ENCODE measurements around the gene USP25. TPM values are rescaled to one million over a fixed set of nuclear protein-coding genes. Genes with fewer than 3 reads are reported as not detected.
A peak's percentile ranks its signal among the peaks of the same experiment; 100 is the strongest.

The USP25 gene
- total RNA-seq, 1 experiment from 2014 or later: 26.0 TPM

DNA sequence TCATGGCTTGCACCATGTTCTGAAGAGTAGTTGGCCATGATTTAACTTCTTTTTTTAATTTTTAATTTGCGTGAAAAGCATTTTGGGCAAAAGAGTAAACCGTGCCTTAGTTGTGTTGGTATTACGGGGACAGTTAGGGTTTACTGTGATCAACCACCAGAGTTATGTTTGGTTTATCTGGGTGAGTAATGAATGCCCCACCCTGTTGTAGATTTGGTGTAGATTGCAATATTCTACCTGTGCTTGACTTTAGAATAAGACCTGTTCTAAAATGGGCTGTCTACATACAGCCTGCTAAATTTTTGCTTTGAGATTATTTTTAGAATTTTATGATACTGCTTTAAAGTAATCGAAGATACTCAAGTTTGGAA is 1.4 kb downstream of the USP25 start:
- CTCF ChIA-PET: no interaction called here
- BruUV-seq (replicated peaks): no TSS peak
- Histone ChIP-seq H3K4me1 (replicated peaks; ENCODE audit: insufficient read depth) (peaks cover 16% of the 10 kb centered on the region; the same call in 1 of the 2 replicates), H3K79me2 (ENCODE audit: low read depth) (peaks cover 59% of the 10 kb centered on the region), H3K4me2 (peak overlapping the region; percentile 91), H3K27me3 (ENCODE audit: insufficient read depth, low read depth) (no peaks in the 10 kb centered on the region), H3K27ac (peak overlapping the region; percentile 68), H3K9me2 (ENCODE audit: insufficient read depth) (no peaks in the 10 kb centered on the region), H3K36me3 (ENCODE audit: low read depth) (no peaks in the 10 kb centered on the region), H3K4me3 (peak overlapping the region; percentile 79), H4K20me1 (ENCODE audit: insufficient read depth) (no peaks in the 10 kb centered on the region), H3K9me3 (ENCODE audit: insufficient read depth, low read depth) (no peaks in the 10 kb centered on the region), H3F3A (ENCODE audit: insufficient read depth, low read depth) (peaks cover 3% of the 10 kb centered on the region; the same call in 1 of the 2 replicates), H2AFZ (no peak overlapping the region)
- POLR2A ChIA-PET (ENCODE audit: unreplicated experiment): no interaction called here
- DNase-seq: peak; percentile 2 to 71
- intact Hi-C loops (cut with micrococcal nuclease; ENCODE audit: unreplicated experiment): loop anchor here (1.0 to 5.0 kb wide), 3 partner anchors 64 to 129 kb away; no protein-coding TSS in a partner anchor
- TF ChIP-seq, protein P1, sequence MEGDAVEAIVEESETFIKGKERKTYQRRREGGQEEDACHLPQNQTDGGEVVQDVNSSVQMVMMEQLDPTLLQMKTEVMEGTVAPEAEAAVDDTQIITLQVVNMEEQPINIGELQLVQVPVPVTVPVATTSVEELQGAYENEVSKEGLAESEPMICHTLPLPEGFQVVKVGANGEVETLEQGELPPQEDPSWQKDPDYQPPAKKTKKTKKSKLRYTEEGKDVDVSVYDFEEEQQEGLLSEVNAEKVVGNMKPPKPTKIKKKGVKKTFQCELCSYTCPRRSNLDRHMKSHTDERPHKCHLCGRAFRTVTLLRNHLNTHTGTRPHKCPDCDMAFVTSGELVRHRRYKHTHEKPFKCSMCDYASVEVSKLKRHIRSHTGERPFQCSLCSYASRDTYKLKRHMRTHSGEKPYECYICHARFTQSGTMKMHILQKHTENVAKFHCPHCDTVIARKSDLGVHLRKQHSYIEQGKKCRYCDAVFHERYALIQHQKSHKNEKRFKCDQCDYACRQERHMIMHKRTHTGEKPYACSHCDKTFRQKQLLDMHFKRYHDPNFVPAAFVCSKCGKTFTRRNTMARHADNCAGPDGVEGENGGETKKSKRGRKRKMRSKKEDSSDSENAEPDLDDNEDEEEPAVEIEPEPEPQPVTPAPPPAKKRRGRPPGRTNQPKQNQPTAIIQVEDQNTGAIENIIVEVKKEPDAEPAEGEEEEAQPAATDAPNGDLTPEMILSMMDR (conservative IDR thresholded peaks at IDR 0.05): no peak

DNA sequence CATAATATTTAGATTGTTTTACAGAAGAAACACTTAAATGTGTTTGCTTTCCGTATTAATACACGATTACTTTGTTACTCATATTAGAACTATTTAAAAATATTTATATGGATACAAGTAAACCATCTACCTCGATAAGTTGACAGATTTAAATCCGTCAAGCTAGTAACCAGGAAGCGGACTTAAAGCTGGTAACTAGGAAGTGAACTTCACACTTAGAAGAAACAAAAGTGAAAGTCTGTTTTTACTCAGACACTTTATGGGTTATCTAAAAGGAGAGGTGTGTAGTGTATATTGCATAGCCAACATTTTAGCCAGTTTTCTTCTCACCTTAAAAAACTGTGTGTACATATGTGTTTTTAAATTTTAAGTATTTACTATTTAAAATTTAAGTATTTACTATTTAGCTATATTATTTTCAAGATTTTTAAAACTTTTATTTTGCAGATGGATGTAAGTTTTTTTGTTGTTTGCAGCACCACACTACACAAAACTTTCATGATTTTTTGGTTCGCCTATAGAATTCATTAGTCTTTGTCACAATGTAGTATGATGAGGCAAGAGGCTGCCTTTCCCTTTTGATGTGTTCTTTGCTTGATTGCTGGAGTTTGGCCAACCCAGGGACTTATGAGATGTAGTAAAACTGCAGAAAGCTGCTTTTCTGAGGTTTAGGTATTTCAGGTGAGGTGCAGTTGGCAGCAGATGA is 2.7 kb downstream of the USP25 start:
- Histone ChIP-seq H3K4me2 (peak overlapping the region; percentile 91), H3K27ac (peak overlapping the region; percentile 68; the same call in 1 of the 2 replicates), H3F3A (ENCODE audit: insufficient read depth, low read depth) (peaks cover 3% of the 10 kb centered on the region; the same call in 1 of the 2 replicates), H3K4me3 (peak overlapping the region; percentile 79), H3K27me3 (ENCODE audit: insufficient read depth, low read depth) (no peaks in the 10 kb centered on the region), H4K20me1 (ENCODE audit: insufficient read depth) (no peaks in the 10 kb centered on the region), H3K9me2 (ENCODE audit: insufficient read depth) (no peaks in the 10 kb centered on the region), H3K36me3 (ENCODE audit: low read depth) (no peaks in the 10 kb centered on the region), H2AFZ (no peak overlapping the region), H3K4me1 (replicated peaks; ENCODE audit: insufficient read depth) (peaks cover 16% of the 10 kb centered on the region; the same call in 1 of the 2 replicates), H3K9me3 (ENCODE audit: insufficient read depth, low read depth) (no peaks in the 10 kb centered on the region), H3K79me2 (ENCODE audit: low read depth) (peaks cover 70% of the 10 kb centered on the region)
- ChIA-PET CTCF (no interaction called here), POLR2A (ENCODE audit: unreplicated experiment) (interaction anchor here (0.5 to 0.6 kb wide), 3 partner anchors 63 to 1853 kb away, joined by 3 to 5 read pairs (median 5); no protein-coding TSS in a partner anchor)
- BruUV-seq (replicated peaks): no TSS peak
- peak in 1 of 2 experiments; percentile 72 for DNase-seq
- TF ChIP-seq, protein P1 (conservative IDR thresholded peaks at IDR 0.05): no peak
- intact Hi-C loops (cut with micrococcal nuclease; ENCODE audit: unreplicated experiment): loop anchor here (5.0 kb wide), 2 partner anchors 65 to 130 kb away; no protein-coding TSS in a partner anchor

DNA sequence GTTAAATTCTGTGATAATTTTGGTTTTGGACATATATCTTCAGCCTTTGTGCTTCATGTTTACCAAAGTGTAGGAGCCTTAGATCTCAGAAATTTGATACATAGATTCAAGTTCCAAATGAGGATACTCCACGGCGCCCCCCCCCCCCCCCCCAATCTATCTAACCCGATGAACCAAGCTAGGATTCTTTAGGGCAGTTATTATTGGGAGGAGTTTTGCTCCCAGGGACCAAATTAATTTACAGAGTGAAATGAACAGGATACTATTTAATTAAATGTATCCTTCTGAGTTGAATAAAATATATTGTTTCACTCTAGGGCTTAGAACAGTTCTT is 3.2 kb downstream of the USP25 start:
- peaks cover 3% of the 10 kb centered on the region; the same call in 1 of the 2 replicates for H3F3A ChIP-seq (ENCODE audit: insufficient read depth, low read depth)
- no peaks in the 10 kb centered on the region for H3K9me3 ChIP-seq (ENCODE audit: insufficient read depth, low read depth)
- H3K27me3 ChIP-seq (ENCODE audit: insufficient read depth, low read depth): no peaks in the 10 kb centered on the region
- no TSS peak for BruUV-seq (replicated peaks)
- intact Hi-C loops (cut with micrococcal nuclease; ENCODE audit: unreplicated experiment): loop anchor here (5.0 kb wide), 2 partner anchors 66 to 131 kb away; no protein-coding TSS in a partner anchor
- H3K36me3 ChIP-seq (ENCODE audit: low read depth): no peaks in the 10 kb centered on the region
- H3K9me2 ChIP-seq (ENCODE audit: insufficient read depth): no peaks in the 10 kb centered on the region
- POLR2A ChIA-PET (ENCODE audit: unreplicated experiment): interaction anchor here (0.5 to 0.6 kb wide), 3 partner anchors 61 to 1853 kb away, joined by 3 to 5 read pairs (median 3); no protein-coding TSS in a partner anchor
- no peaks in the 10 kb centered on the region; the same call in 1 of the 2 replicates for H4K20me1 ChIP-seq (ENCODE audit: insufficient read depth)
- peaks cover 16% of the 10 kb centered on the region; the same call in 1 of the 2 replicates for H3K4me1 ChIP-seq (replicated peaks; ENCODE audit: insufficient read depth)
- CTCF ChIA-PET: no interaction called here
- no peak for TF ChIP-seq EZH2 (IDR thresholded peaks at IDR 0.05; ENCODE audit: low read depth)
- TF ChIP-seq, protein P1 (conservative IDR thresholded peaks at IDR 0.05): no peak
- H3K4me3 ChIP-seq: peak overlapping the region; percentile 79; the same call in 1 of the 2 replicates
- H3K27ac ChIP-seq: no peak overlapping the region
- DNase-seq: no peak
- H3K4me2 ChIP-seq: peak overlapping the region; percentile 91
- no peak overlapping the region for H2AFZ ChIP-seq
- H3K79me2 ChIP-seq (ENCODE audit: low read depth): peaks cover 75% of the 10 kb centered on the region

Measured in PC-9 (cell line).